ENCODE data around the gene TCFL5.

The TCFL5 gene

DNA sequence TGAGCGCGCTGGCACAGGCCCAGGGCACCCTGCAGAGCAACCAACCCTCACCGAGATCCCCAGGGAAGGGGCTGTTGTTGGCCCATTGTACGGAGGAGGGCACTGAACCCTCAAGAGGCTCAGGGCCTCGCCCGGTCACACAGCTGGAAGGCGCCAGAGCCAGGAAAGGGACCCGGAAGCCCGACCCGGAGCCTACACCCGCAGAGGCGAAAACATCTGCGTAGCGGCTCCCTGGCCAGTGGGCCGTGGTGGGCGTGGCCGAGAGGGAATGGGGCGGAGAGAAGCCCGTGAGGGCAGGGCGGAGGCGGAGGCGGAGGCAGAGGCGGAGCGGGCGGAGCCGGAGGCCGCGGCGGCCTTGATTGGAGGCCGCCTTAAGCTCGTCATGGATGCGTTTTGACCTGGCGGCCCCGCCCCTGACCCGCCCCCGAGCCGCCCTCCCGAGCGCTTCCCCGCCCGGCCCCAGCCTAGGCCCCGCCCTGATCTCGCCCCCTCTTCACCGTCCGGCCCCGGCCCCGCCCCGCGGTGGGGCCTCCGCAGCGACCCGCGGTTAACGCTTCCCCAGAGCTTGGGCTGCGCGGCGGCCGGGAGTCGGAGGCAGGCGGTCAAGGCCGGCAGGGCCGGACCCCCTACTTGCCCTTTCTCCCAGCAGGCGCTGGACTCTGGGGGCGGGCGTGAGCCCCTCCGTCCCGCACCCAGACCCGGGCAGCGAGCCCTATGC, 67.5 kb downstream of the TCFL5 start:
- peak; percentile 94 for DNase-seq

DNA sequence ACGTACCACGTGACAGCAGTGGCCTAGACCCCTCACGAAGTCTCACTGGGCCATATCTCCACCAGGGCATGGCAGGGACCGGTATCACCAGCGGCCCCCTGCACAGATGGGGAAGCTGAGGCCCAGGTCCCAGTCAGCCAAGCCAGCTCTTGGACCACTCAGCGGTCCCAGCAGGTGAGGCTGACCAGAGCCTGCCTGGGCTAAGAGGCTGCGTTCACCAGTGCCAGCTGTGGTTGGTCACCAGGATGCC, 67.9 kb downstream of the TCFL5 start:
- no peak for DNase-seq

DNA sequence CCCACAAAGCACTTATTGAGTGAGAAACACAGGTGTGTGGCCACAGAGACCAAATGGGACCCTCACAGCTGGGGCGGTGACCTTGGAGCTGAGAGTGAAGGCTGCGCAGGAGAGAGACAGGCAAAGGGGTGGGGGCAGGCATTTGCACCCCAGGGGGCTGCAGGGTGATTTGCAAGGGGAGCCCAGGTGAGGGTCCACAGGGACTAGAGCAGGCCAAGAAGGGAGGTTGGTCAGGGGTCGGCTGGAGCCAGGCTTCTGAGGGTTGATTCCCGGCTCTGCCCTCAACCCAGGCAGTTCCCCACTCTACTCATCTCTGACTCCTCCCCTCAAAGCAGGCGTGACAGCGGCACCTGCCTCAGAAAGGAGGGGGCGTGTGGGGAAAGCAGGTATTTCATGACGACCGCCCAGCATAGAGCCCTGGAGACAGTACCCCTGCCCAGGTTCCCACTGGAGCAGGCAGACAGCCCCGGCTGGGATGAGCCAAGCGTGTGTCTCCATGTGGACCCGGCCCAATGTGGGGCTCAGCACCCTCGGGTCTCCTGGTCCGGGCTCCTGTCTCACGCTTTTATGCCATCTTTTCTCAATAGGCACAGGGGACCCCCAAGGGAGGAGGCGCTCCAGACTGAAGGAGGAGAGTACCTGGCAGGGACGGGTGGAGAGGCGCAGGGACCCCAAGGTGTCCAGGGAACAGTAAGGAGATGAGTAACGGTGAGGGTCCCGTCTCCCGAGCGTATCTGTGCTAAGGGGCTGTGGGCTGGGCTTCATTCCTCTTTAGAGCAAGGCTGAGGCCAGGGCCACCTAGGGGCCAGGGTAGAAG, 68.5 kb downstream of the TCFL5 start:
- DNase-seq, result no peak

DNA sequence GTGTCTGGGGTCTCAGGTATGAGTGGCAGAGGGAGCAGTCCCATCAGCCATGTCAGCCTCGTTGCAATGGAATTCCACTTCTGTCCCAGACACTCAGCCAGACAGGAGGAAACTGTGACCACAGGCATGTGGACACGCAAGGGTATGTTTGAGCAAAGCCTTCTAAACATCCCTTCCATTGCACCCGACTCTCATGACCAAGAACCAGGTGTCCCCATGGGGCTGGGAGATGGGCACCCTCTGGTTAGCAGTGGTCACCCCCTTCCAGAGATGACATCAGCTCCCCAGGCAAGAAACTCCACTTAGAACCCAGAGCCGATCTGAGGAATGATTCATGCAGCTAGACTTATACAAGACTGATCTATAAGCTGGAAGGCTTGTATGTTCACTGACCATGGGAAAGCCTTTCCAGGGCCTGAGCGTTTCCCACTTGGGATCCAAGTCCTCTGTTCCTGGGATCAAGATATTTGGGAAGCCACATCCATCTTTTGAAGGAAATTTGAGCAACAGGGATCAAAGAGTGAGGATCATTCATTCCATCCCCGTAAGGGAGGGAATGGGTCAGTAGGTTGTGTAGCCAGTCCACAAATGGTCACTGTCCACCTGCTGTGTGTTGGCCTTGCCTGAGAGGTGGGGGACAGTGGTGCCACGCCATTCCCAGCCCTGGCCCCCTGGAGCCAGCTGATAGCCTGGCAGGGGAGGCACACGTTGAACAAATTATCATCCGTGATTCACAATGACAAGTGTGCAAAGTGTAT, 69.3 kb downstream of the TCFL5 start:
- no peak for DNase-seq

DNA sequence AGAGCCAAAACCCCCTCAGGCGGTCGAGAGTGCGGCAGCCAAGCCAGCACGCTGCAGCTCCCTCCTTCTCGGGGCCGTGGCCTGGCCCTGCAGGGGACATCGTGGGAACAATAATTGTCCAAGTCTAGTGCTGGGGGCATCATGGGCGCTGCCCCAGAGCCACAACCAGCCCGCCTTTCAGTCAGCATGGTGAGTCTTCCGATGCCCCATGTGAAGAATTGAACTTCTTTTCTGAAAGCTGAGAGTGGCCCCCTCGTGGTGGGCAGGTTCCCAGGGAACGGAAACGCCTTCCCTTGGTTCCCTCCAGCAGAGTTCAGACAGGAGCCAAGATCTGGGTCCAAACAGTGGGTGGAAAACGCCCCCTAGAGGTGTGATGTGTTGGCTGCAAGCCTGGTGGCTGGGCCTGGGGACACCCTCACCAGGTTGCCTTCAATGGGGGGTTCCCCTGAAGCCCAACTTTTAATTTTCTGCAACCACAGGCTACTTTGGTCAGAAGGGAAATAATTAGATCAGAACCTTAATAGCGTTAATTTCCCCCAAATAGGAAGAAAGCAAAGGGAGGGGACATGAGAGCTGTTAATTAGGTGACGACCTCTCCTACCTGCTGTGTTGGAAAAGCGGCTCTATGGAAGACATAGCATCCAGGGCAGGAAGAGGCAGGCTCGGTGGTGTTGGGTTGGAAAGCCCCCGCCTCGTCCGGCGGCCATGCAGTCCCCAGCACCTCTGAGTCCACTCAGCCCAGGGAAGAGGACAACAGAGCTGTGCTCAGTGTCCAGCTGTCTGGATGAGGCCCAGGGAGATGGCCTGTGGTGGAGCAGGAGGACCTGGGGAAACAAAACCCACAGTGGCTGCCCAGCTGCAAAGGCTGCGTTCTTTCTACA, 70.1 kb downstream of the TCFL5 start:
- DNase-seq, result peak; percentile 86
